SK-N-SH (cell line): ENCODE data around the gene TEX44. TPM values are rescaled to one million over a fixed set of nuclear protein-coding genes. Genes with fewer than 3 reads are reported as not detected.

ENCODE experiments used
- CTCF ChIA-PET: fragments of 300-600, 350-600 bp; formaldehyde crosslinking; extraction: SDS; loops from one replicate; lab custom pipeline; 2021; lab: Yijun Ruan, JAX
- POLR2A ChIA-PET: fragments of 350-600 bp; sonication (Branson Sonifier 250); formaldehyde crosslinking; extraction: SDS; loops from one replicate; lab custom pipeline; 2020; ENCODE audit warnings: antibody characterized with exemption, inconsistent platforms; lab: Yijun Ruan, JAX
- DNase-seq: peaks from one replicate; pipeline ENCODE4 v3.0.0; 2012
- H2AFZ ChIP-seq: fragments of 200-600 bp; sonication (generic); 2 replicates; pipeline ENCODE4 v1.8.1; 2016; ENCODE audit warnings: antibody characterized with exemption, mild to moderate bottlenecking, low read depth
- H3F3A ChIP-seq: fragments of 200-600 bp; sonication (generic); replicated peaks from 2 replicates; pipeline ENCODE3; 2016; ENCODE audit warnings: antibody characterized with exemption, mild to moderate bottlenecking; ENCODE audit not compliant: insufficient read depth
- H3K27ac ChIP-seq, 2 experiments: fragments of 200-500 bp in 1 of 2; fragments of 200-600 bp in 1 of 2; sonication (Bioruptor generic) in 1 of 2; sonication (generic), shearing (Covaris generic) in 1 of 2; 2 replicates each; pipeline versions ENCODE4 v1.5.1 to v1.6.1; 2014 to 2016; ENCODE audit warnings: low read depth in 2 of 2, inconsistent platforms in 1 of 2, low read length in 1 of 2, mild to moderate bottlenecking in 1 of 2, mixed read lengths in 1 of 2
- H3K27me3 ChIP-seq: fragments of 200-600 bp; sonication (generic), shearing (Covaris generic); 2 replicates; pipeline ENCODE4 v1.6.1; 2016; ENCODE audit warnings: mixed run types; ENCODE audit not compliant: insufficient read depth
- H3K36me3 ChIP-seq, 2 experiments: fragments of 200-500 bp in 1 of 2; fragments of 200-600 bp in 1 of 2; sonication (Bioruptor generic) in 1 of 2; sonication (generic) in 1 of 2; replicated peaks in 1 of 2; 2 replicates each; pipeline versions ENCODE3 to v1.5.1; 2014 to 2016; ENCODE audit warnings: low read length in 1 of 2, mild to moderate bottlenecking in 1 of 2; ENCODE audit not compliant: insufficient read depth in 2 of 2, control insufficient read depth in 1 of 2
- H3K4me1 ChIP-seq, 2 experiments: fragments of 200-500 bp in 1 of 2; fragments of 200-600 bp in 1 of 2; sonication (Bioruptor generic) in 1 of 2; sonication (generic), shearing (Covaris generic) in 1 of 2; 2 replicates each; pipeline versions ENCODE4 v1.5.1 to v1.6.1; 2014 to 2016; ENCODE audit warnings: low read depth in 1 of 2, low read length in 1 of 2, mixed run types in 1 of 2; ENCODE audit not compliant: insufficient read depth in 2 of 2, control insufficient read depth in 1 of 2
- H3K4me2 ChIP-seq: fragments of 200-600 bp; sonication (generic), shearing (Covaris generic); 2 replicates; pipeline ENCODE4 v1.6.1; 2017; ENCODE audit warnings: mixed run types
- H3K4me3 ChIP-seq, 2 experiments: fragments of 200-500 bp in 1 of 2; fragments of 200-600 bp in 1 of 2; sonication (Bioruptor generic) in 1 of 2; sonication (generic), shearing (Covaris generic) in 1 of 2; 2 replicates each; pipeline versions ENCODE4 v1.5.1 to v1.8.1; 2014 to 2016; ENCODE audit warnings: low read depth in 2 of 2, inconsistent platforms in 1 of 2, low read length in 1 of 2, mild to moderate bottlenecking in 1 of 2, mixed read lengths in 1 of 2, moderate library complexity in 1 of 2
- H3K79me2 ChIP-seq: fragments of 200-600 bp; sonication (generic); 2 replicates; pipeline ENCODE4 v1.8.1; 2017; ENCODE audit warnings: mild to moderate bottlenecking; ENCODE audit not compliant: insufficient read depth
- H3K9ac ChIP-seq: fragments of 200-600 bp; sonication (generic); 2 replicates; pipeline ENCODE4 v1.6.1; 2017; ENCODE audit warnings: mixed run types
- H3K9me2 ChIP-seq: fragments of 200-600 bp; sonication (generic); 2 replicates; pipeline ENCODE4 v1.6.1; 2017; ENCODE audit warnings: mixed run types
- H3K9me3 ChIP-seq: fragments of 200-600 bp; sonication (generic); 2 replicates; pipeline ENCODE4 v1.6.1; 2017; ENCODE audit warnings: mixed run types, mild to moderate bottlenecking, moderate library complexity
- H4K20me1 ChIP-seq: fragments of 200-600 bp; sonication (generic); 2 replicates; pipeline ENCODE4 v1.6.1; 2017; ENCODE audit warnings: mild to moderate bottlenecking, mixed run types; ENCODE audit not compliant: insufficient read depth
- CHD2 ChIP-seq: fragments of 150-350 bp; IDR thresholded peaks from 2 replicates; pipeline ENCODE4 v1.6.1; 2018; ENCODE audit warnings: low read length; ENCODE audit not compliant: partially characterized antibody
- CTCF ChIP-seq: fragments of 200-600 bp; sonication (generic); IDR thresholded peaks from 2 replicates; pipeline ENCODE4 v1.6.1; 2017; ENCODE audit warnings: antibody characterized with exemption, mild to moderate bottlenecking, moderate library complexity
- ELF1 ChIP-seq: IDR thresholded peaks from 2 replicates; pipeline ENCODE4 v1.4.0; 2012
- FOSL2 ChIP-seq: IDR thresholded peaks from 2 replicates; pipeline ENCODE4 v1.4.0; 2012; ENCODE audit warnings: low read depth, mild to moderate bottlenecking, moderate library complexity, borderline replicate concordance
- FOXM1 ChIP-seq: IDR thresholded peaks from 2 replicates; pipeline ENCODE4 v1.4.0; 2012; ENCODE audit warnings: low read depth, mild to moderate bottlenecking
- GATA2 ChIP-seq: sonication (generic); formaldehyde crosslinking; IDR thresholded peaks from 2 replicates; pipeline ENCODE4 v1.5.0; 2020; ENCODE audit warnings: mild to moderate bottlenecking, missing genetic modification reagents
- PBX3 ChIP-seq: IDR thresholded peaks from 2 replicates; pipeline ENCODE4; 2012
- RAD21 ChIP-seq: IDR thresholded peaks from 2 replicates; pipeline ENCODE4 v1.6.1; 2012; ENCODE audit warnings: mild to moderate bottlenecking, low read length
- REST ChIP-seq: IDR thresholded peaks from 2 replicates; pipeline ENCODE4 v1.6.1; 2012; ENCODE audit warnings: mild to moderate bottlenecking, low read depth, low read length, moderate library complexity
- RFX5 ChIP-seq: IDR thresholded peaks from 2 replicates; pipeline ENCODE4 v1.6.1; 2012; ENCODE audit warnings: mild to moderate bottlenecking, improper control_type of control experiment, low read length
- TAF1 ChIP-seq: IDR thresholded peaks from 2 replicates; pipeline ENCODE4 v1.6.1; 2012; ENCODE audit warnings: low read depth, mild to moderate bottlenecking, low read length, moderate library complexity, borderline replicate concordance
- TCF12 ChIP-seq: IDR thresholded peaks from 2 replicates; pipeline ENCODE4 v1.4.0; 2012
- USF2 ChIP-seq: fragments of 150-350 bp; IDR thresholded peaks from 2 replicates; pipeline ENCODE4 v1.6.1; 2017; ENCODE audit warnings: antibody characterized with exemption, low read length, low read depth, borderline replicate concordance
- ZBTB33 ChIP-seq: IDR thresholded peaks from 2 replicates; pipeline ENCODE4 v1.4.0; 2012; ENCODE audit warnings: low read depth, borderline replicate concordance
- WGBS: methylation state at CpG from one replicate; pipeline ENCODE4 v1.1.6; 2017; ENCODE audit warnings: low lambda C conversion rate; 5-methylcytosine and 5-hydroxymethylcytosine counted together
- polyA plus RNA-seq, 3 experiments: library from polyadenylated mRNA; depleted of rRNA; stranded (reverse); fragments of >200 nt; gene quantifications; 2 replicates each; pipeline ENCODE4 v1.2.3, GENCODE V29; 2012

Gene TEX44
- polyA plus RNA-seq, 1 of the 3 experiments (the other 2 are of a cell fraction), result not detected

- Histone ChIP-seq H3K36me3 (no peaks in the 10 kb centered on the region), H3K4me3 (no peak overlapping the region), H3K4me2 (no peak overlapping the region), H3K79me2 (no peaks in the 10 kb centered on the region), H3F3A (peaks cover 9% of the 10 kb centered on the region), H3K9me3 (no peaks in the 10 kb centered on the region), H2AFZ (no peak overlapping the region), H3K4me1 (no peaks in the 10 kb centered on the region), H3K9ac (no peak overlapping the region), H3K27ac (no peak overlapping the region), H4K20me1 (no peaks in the 10 kb centered on the region), H3K27me3 (no peaks in the 10 kb centered on the region), H3K9me2 (no peaks in the 10 kb centered on the region)
- POLR2A ChIA-PET, result no interaction called here
- TF ChIP-seq ZBTB33 (no peak), FOSL2 (no peak), TCF12 (no peak), REST (no peak), FOXM1 (no peak), ELF1 (no peak), GATA2 (CRISPR knock-in tag) (no peak), RAD21 (no peak), USF2 (no peak), PBX3 (no peak), CTCF (no peak), CHD2 (no peak), TAF1 (no peak), RFX5 (no peak)
- WGBS, result 75% methylated on average over 14 of the region's 14 CpGs
- CTCF ChIA-PET, result interaction anchor here (0.6 to 1.5 kb wide), 8 partner anchors 21 to 150 kb away, joined by 3 read pairs; no protein-coding TSS in a partner anchor
- DNase-seq, result no peak
Observed at GRCh38 chr2:231632559-231633142, 40.0 kb downstream of the TEX44 start.
